Left renal pelvis (tissue), 4 donors: ENCODE measurements around the gene FAM117A. TPM values are rescaled to one million over a fixed set of nuclear protein-coding genes. Genes with fewer than 3 reads are reported as not detected.

ENCODE experiments used
- DNase-seq, 4 donors: peaks; one replicate each; pipeline ENCODE4 v3.0.0-alpha.2; 2013; ENCODE audit warnings: low read depth in 4 of 4, low spot score in 3 of 4
- polyA plus RNA-seq, 4 donors: library from polyadenylated mRNA; unstranded; fragments of 120-200 nt; gene quantifications; one replicate each; pipeline ENCODE4 v1.2.1, GENCODE V29; 2013; ENCODE audit not compliant: insufficient read length in 4 of 4

FAM117A gene
- polyA plus RNA-seq: 10 to 100 TPM; 15.2 to 20.7 (median 17.2) TPM

- peak; percentile 94 to 98 (median 96) for DNase-seq
Measured at GRCh38 chr17:49763735-49764558, at the start of gene FAM117A. Gene FAM117A, minus strand, starts transcription at chr17:49764131. Its CDS starts 44 bp downstream, at chr17:49764087.

GRCh38 chr17:49809056-49809455 lies 45.1 kb upstream of the FAM117A start:
- no peak for DNase-seq

GRCh38 chr17:49798738-49799137 lies 34.8 kb upstream of the FAM117A start:
- no peak for DNase-seq

GRCh38 chr17:49798182-49798581 lies 34.3 kb upstream of the FAM117A start:
- DNase-seq: no peak

- DNase-seq: no peak
Measured at GRCh38 chr17:49795372-49795771, 31.4 kb upstream of the FAM117A start.

GRCh38 chr17:49793309-49793708 lies 29.4 kb upstream of the FAM117A start:
- no peak for DNase-seq

GRCh38 chr17:49789243-49789578 lies 25.3 kb upstream of the FAM117A start:
- no peak for DNase-seq

- DNase-seq: peak; percentile 98 to 100 (median 100)
Measured at GRCh38 chr17:49788478-49789242, 24.7 kb upstream of the FAM117A start, which contains the start of gene KAT7. Gene KAT7, plus strand, starts transcription at chr17:49788681. Its CDS starts 154 bp downstream, at chr17:49788835.

GRCh38 chr17:49787884-49788477 lies 24.1 kb upstream of the FAM117A start:
- no peak for DNase-seq

- no peak for DNase-seq
Measured at GRCh38 chr17:49784636-49785035, 20.7 kb upstream of the FAM117A start.

GRCh38 chr17:49783791-49784190 lies 19.9 kb upstream of the FAM117A start:
- no peak for DNase-seq

- no peak for DNase-seq
Measured at GRCh38 chr17:49783071-49783715, 19.3 kb upstream of the FAM117A start.

GRCh38 chr17:49779739-49780231 lies 15.9 kb upstream of the FAM117A start:
- no peak for DNase-seq

GRCh38 chr17:49779156-49779738 lies 15.3 kb upstream of the FAM117A start:
- no peak for DNase-seq

- DNase-seq: no peak
Measured at GRCh38 chr17:49777563-49777962, 13.6 kb upstream of the FAM117A start.

GRCh38 chr17:49776551-49777300 lies 12.8 kb upstream of the FAM117A start:
- no peak for DNase-seq

- no peak for DNase-seq
Measured at GRCh38 chr17:49775546-49776260, 11.8 kb upstream of the FAM117A start.

GRCh38 chr17:49766918-49767530 lies 3.1 kb upstream of the FAM117A start:
- DNase-seq: no peak
